ENCODE measurements around the gene MCCD1.

DNA sequence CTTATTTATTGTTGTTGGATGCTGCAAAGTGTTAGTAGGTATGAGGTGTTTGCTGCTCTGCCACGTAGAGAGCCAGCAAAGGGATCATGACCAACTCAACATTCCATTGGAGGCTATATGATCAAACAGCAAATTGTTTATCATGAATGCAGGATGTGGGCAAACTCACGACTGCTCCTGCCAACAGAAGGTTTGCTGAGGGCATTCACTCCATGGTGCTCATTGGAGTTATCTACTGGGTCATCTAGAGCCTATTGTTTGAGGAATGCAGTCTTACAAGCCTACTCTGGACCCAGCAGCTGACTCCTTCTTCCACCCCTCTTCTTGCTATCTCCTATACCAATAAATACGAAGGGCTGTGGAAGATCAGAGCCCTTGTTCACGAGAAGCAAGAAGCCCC is 18.8 kb upstream of the MCCD1 start:
- TF ChIP-seq POLR2A (IDR thresholded peaks at IDR 0.05): no peak
- TF ChIP-seq, protein P1, sequence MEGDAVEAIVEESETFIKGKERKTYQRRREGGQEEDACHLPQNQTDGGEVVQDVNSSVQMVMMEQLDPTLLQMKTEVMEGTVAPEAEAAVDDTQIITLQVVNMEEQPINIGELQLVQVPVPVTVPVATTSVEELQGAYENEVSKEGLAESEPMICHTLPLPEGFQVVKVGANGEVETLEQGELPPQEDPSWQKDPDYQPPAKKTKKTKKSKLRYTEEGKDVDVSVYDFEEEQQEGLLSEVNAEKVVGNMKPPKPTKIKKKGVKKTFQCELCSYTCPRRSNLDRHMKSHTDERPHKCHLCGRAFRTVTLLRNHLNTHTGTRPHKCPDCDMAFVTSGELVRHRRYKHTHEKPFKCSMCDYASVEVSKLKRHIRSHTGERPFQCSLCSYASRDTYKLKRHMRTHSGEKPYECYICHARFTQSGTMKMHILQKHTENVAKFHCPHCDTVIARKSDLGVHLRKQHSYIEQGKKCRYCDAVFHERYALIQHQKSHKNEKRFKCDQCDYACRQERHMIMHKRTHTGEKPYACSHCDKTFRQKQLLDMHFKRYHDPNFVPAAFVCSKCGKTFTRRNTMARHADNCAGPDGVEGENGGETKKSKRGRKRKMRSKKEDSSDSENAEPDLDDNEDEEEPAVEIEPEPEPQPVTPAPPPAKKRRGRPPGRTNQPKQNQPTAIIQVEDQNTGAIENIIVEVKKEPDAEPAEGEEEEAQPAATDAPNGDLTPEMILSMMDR (IDR thresholded peaks at IDR 0.05): no peak

Data from Peyer's patch (tissue), 4 donors.